UCSD-AML1 (cell line): ENCODE results near the gene MUC4.
"Not testable (repeated sequence)": the region's sequence is repeated elsewhere in the genome, so short reads cannot be mapped to it uniquely, and the experiment has no call there.

Experiments
- DNase-seq: peaks from one replicate; lab custom pipeline; 2025; ENCODE audit not compliant: unreplicated experiment; lab: John Stamatoyannopoulos, UW

The MUC4 gene

GRCh38 chr3:195744437-195744836 is 67.3 kb downstream of the MUC4 start:
- no peak for DNase-seq

DNA sequence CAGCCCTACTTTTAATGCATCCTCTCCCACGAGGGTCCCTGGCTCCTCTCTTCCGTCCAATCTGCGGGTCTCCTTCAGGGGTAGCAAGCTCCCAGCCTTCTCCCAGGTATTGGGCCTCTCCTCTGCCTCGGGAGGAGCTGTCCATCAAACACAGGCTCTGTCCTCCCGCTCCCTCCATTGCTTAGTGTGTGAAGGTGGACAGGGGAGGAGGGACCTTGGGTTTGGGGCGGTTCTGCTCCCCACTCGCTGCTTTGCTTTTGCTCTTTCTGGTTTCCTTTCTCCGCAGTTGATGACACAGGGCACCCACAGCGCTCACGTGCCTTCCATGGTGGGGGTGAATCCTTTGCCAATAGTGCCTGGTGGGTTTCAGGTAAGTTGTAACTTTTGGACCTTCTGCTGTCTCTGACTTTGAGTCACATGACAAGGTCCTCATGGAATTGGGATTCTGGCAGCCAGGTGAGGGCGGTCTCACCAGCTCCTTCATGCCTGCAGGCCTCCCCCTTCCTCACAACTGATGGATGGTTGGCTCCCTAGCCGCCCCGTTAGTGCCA is 72.1 kb downstream of the MUC4 start:
- DNase-seq, result no peak

- DNase-seq, result no peak
Measured at GRCh38 chr3:195738274-195739044, 73.3 kb downstream of the MUC4 start.

DNA sequence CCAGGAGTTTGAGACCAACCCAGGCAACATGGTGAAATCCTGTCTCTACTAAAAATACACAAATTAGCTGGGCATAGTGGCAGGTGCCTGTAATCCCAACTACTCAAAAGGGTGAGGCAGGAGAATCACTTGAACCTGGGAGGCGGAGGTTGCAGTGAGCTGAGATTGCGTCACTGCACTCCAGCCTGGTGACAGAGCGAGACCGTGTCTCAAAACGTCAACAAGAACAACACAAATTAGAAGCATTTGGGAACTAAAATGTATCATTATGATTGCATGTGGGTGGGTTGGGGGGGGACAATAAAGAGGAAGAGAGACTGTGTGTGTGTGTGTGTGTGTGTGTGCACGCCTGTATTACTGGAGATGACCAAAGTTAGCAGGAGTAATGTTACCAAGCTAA is 73.9 kb downstream of the MUC4 start:
- DNase-seq, result not testable (repeated sequence)

DNA sequence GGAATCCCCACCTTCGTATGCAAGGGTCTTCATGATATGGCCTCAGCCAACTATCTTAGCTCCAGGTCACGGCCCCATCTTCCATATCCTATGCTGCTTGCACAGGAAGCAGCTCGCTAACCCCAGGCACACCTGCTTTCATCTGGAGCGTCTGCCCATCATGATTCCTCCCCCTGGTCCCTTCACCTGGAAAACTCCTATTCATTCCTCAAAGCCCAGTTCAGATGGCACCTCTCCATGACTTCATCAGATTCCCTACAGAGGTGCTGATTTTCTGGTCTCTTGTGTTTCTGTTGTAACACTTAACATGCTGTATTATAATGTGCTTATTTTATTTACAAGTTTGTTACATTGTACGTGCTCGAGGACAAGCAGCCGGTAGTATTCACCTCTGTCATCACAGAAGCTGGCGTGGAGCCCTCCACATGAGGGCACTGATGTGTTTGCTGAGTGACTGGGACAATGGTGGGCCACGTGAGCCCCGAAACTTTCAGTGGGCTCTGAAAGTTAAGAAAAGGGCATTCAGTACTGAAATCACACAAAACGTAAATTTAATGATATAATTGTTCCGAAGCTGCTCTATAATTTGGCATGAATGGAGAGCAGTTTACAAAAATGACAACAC is 74.8 kb downstream of the MUC4 start:
- DNase-seq, result no peak

- no peak for DNase-seq
Measured at GRCh38 chr3:195735036-195735695, 76.6 kb downstream of the MUC4 start.

DNA sequence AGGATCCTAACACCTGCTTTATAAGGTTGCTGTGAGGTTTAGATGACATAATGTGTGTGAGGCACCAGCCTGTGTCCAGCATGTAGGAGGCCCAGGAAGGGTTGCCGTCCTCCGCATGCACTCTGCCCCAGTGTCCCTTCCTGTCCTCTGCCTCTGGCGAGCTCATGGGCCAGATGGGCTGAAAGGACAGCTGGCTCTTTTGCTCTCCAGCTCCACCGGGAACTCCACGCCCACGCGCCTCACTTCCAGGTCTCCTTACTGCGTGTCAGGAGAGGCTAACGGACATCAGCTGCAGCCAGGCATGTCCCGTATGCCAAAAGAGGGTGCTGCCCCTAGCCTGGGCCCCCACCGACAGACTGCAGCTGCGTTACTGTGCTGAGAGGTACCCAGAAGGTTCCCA is 78.8 kb downstream of the MUC4 start:
- no peak for DNase-seq

DNA sequence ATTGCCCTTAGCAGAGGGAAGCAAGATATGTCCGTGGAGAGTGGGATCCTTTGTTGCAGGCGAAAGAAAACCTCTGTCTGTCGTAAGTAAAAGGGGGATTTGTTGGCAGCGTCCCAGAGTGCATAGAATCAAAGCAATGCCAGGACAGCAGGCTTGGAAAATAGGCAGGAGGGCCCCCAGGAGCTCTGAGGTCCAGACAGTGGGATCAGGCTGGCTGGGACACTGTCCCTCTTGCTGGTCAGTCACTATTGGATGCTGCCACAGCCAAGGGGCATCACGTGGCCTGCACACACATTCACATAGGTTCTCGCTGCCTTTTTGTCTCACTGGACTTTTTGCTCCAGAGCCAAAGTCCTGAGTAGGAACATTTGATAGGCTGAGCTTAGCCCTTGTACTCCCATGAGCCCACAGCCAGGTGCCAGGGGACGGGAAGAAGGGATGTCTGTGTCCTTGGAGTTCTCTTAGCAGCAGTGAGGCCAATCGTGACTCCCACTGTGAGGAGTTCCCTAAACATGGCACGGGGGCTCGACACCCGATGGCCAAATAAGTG is 80.3 kb downstream of the MUC4 start:
- no peak for DNase-seq

- DNase-seq, result no peak
Measured at GRCh38 chr3:195729476-195730251, 82.1 kb downstream of the MUC4 start.

GRCh38 chr3:195728789-195729188 is 82.9 kb downstream of the MUC4 start:
- not testable (repeated sequence) for DNase-seq

DNA sequence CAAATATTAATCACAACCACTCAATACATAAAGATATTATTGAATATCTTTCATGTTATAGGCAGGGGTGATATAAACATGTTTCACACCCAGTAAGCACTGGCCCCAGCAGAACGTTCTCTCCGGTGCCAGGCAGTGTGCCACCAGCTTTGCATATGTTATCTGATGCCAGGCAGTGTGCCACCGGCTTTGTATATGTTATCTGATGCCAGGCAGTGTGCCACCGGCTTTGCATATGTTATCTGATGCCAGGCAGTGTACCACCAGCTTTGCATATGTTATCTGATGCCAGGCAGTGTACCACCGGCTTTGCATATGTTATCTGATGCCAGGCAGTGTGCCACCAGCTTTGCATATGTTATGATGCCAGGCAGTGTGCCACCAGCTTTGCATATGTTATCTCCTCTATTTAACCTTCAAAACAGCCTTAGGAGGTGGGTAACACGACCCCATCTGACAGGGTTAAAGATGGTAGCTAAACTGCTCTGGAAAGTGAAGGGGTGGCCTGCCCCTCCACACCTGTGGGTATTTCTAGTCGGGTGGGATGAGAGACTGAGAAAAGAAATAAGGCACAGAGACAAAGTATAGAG is 84.0 kb downstream of the MUC4 start:
- DNase-seq, result no peak

- not testable (repeated sequence) for DNase-seq
Measured at GRCh38 chr3:195725916-195726740, 85.6 kb downstream of the MUC4 start.

- DNase-seq, result not testable (repeated sequence)
Measured at GRCh38 chr3:195724363-195724762, 87.4 kb downstream of the MUC4 start.

GRCh38 chr3:195722996-195723345 is 88.8 kb downstream of the MUC4 start:
- not testable (repeated sequence) for DNase-seq

GRCh38 chr3:195722139-195722995 is 89.4 kb downstream of the MUC4 start:
- DNase-seq, result not testable (repeated sequence)

DNA sequence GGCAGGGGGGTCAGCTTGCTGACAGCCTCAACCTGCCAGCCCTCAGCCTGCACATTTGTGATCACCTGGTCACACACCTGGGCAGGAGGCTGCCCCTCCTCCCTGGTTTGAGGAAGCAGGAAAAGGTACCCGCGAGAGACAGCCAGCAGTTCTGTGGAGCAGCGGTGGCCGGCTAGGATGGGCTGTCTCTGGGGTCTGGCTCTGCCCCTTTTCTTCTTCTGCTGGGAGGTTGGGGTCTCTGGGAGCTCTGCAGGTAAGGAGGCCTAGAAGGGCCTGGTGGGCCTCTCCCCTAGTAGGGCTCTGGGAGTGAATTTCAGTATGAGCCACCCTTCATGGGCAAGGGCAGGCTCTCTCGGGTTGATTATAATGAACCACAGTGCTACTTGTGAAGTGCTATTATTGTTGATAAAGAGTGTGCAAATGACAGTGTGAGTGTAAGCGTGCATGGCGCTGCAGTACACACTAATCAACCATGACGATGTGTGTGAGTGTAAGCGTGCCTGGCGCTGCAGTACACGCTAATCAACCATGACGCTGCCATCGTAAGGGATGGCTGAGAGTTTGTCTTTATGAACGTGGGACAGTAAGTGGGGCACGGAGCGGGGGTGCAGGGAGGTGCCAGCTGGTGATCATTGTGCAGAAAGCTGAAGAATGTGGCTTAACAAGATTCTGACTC is 90.8 kb downstream of the MUC4 start, which contains the start of gene MUC20:
MUC20 (plus strand) TSS at position 148 of the 676 bp plus-strand sequence; CDS start at position 178, 30 bp downstream.
- not testable (repeated sequence) for DNase-seq

GRCh38 chr3:195719514-195720254 is 92.0 kb downstream of the MUC4 start:
- not testable (repeated sequence) for DNase-seq
